HepG2 (cell line): ENCODE results near the gene RPP25L. TPM values are rescaled to one million over a fixed set of nuclear protein-coding genes. Genes with fewer than 3 reads are reported as not detected.
A peak's percentile ranks its signal among the peaks of the same experiment; 100 is the strongest.

Experiments
- BORCS8-MEF2B ChIP-seq: sonication (generic); formaldehyde crosslinking; IDR thresholded peaks from 2 replicates; pipeline ENCODE4 v1.8.0; 2022; ENCODE audit warnings: mild to moderate bottlenecking, missing genetic modification reagents
- CREM ChIP-seq, 2 experiments: sonication (generic) in 1 of 2; formaldehyde crosslinking in 1 of 2; IDR thresholded peaks; 2 replicates each; pipeline versions ENCODE4 v1.4.0 to v1.6.1; 2016 to 2020; ENCODE audit warnings: antibody characterized with exemption in 1 of 2, mild to moderate bottlenecking in 1 of 2, missing genetic modification reagents in 1 of 2
- EED ChIP-seq: sonication (generic); formaldehyde crosslinking; IDR thresholded peaks from 2 replicates; pipeline ENCODE4 v1.5.0; 2020; ENCODE audit warnings: mild to moderate bottlenecking, missing genetic modification reagents
- IRF2 ChIP-seq: IDR thresholded peaks from 2 replicates; pipeline ENCODE4 v1.6.1; 2018; ENCODE audit warnings: missing genetic modification reagents, missing compliant biosample characterization
- KDM2A ChIP-seq: sonication (generic); formaldehyde crosslinking; IDR thresholded peaks from 2 replicates; pipeline ENCODE4 v1.4.0; 2020; ENCODE audit warnings: low read depth, missing genetic modification reagents, borderline replicate concordance
- KMT2B ChIP-seq: IDR thresholded peaks from 2 replicates; pipeline ENCODE4 v1.6.1; 2016; ENCODE audit warnings: missing genetic modification reagents, missing compliant biosample characterization
- MLX ChIP-seq: IDR thresholded peaks from 2 replicates; pipeline ENCODE4 v1.6.1; 2016
- MTERF4 ChIP-seq: sonication (generic); formaldehyde crosslinking; IDR thresholded peaks from 2 replicates; pipeline ENCODE4 v1.8.0; 2023; ENCODE audit warnings: mild to moderate bottlenecking, missing genetic modification reagents
- NR2F1 ChIP-seq, 2 experiments: fragments of 450-650 bp in 1 of 2; formaldehyde crosslinking in 1 of 2; IDR thresholded peaks; 2 replicates each; pipeline versions ENCODE4 v1.5.0 to v1.6.1; 2016 to 2020; ENCODE audit warnings: mild to moderate bottlenecking in 1 of 2, missing compliant biosample characterization in 1 of 2, missing genetic modification reagents in 1 of 2, moderate library complexity in 1 of 2
- PCBP1 ChIP-seq: fragments of 200-400 bp; formaldehyde crosslinking; IDR thresholded peaks from 2 replicates; pipeline ENCODE4 v1.6.1; 2017; ENCODE audit warnings: mild to moderate bottlenecking, low read depth, low read length, borderline replicate concordance
- RAD21 ChIP-seq: fragments of 450-650 bp; formaldehyde crosslinking; IDR thresholded peaks from 2 replicates; pipeline ENCODE4 v1.5.0; 2020; ENCODE audit warnings: mild to moderate bottlenecking
- REPIN1 ChIP-seq: sonication (generic); formaldehyde crosslinking; IDR thresholded peaks from 2 replicates; pipeline ENCODE4 v1.8.0; 2022; ENCODE audit warnings: missing genetic modification reagents, low read depth, mild to moderate bottlenecking, borderline replicate concordance
- RFX1 ChIP-seq: fragments of 450-650 bp; IDR thresholded peaks from 2 replicates; pipeline ENCODE4 v1.6.1; 2017
- SMAD3 ChIP-seq: sonication (generic); formaldehyde crosslinking; IDR thresholded peaks from 2 replicates; pipeline ENCODE4 v1.4.0; 2020; ENCODE audit warnings: missing genetic modification reagents
- TBL1XR1 ChIP-seq: fragments of 150-350 bp; IDR thresholded peaks from 2 replicates; pipeline ENCODE4 v1.6.1; 2014; ENCODE audit warnings: borderline replicate concordance, low read length; ENCODE audit not compliant: partially characterized antibody
- TBP ChIP-seq: sonication (generic); formaldehyde crosslinking; IDR thresholded peaks from 2 replicates; pipeline ENCODE4 v1.5.0; 2020; ENCODE audit warnings: missing genetic modification reagents
- TEAD3 ChIP-seq: optimal IDR thresholded peaks from 2 replicates; pipeline ENCODE3; 2016; ENCODE audit warnings: borderline replicate concordance
- XRCC5 ChIP-seq: fragments of 200-400 bp; formaldehyde crosslinking; optimal IDR thresholded peaks from 2 replicates; pipeline ENCODE3; 2017; ENCODE audit warnings: mild to moderate bottlenecking, low read length
- YEATS2 ChIP-seq: sonication (generic); formaldehyde crosslinking; IDR thresholded peaks from 2 replicates; pipeline ENCODE4 v1.4.0; 2020; ENCODE audit warnings: missing genetic modification reagents, borderline replicate concordance
- ZBTB42 ChIP-seq: sonication (generic); formaldehyde crosslinking; IDR thresholded peaks from 2 replicates; pipeline ENCODE4 v1.5.0; 2020; ENCODE audit warnings: mild to moderate bottlenecking, missing genetic modification reagents
- ZC3H13 ChIP-seq: sonication (generic); formaldehyde crosslinking; IDR thresholded peaks from 2 replicates; pipeline ENCODE4 v1.8.1; 2023; ENCODE audit warnings: mild to moderate bottlenecking, missing genetic modification reagents, moderate library complexity
- ZGPAT ChIP-seq: IDR thresholded peaks from 2 replicates; pipeline ENCODE4 v1.6.1; 2016; ENCODE audit warnings: mild to moderate bottlenecking
- ZNF136 ChIP-seq: sonication (generic); formaldehyde crosslinking; IDR thresholded peaks from 2 replicates; pipeline ENCODE4 v1.8.1; 2022; ENCODE audit warnings: low read depth, mild to moderate bottlenecking, moderate library complexity, missing genetic modification reagents
- ZNF256 ChIP-seq: sonication (generic); formaldehyde crosslinking; conservative IDR thresholded peaks from 2 replicates; pipeline ENCODE4 v1.4.0; 2020; ENCODE audit warnings: missing genetic modification reagents
- ZNF350 ChIP-seq: sonication (generic); formaldehyde crosslinking; IDR thresholded peaks from 2 replicates; pipeline ENCODE4 v1.4.0; 2020; ENCODE audit warnings: mild to moderate bottlenecking, low read depth, missing genetic modification reagents, borderline replicate concordance
- ZNF709 ChIP-seq: sonication (generic); formaldehyde crosslinking; IDR thresholded peaks from 2 replicates; pipeline ENCODE4 v1.5.0; 2020; ENCODE audit warnings: mild to moderate bottlenecking, missing genetic modification reagents
- ZNF816 ChIP-seq: sonication (generic); formaldehyde crosslinking; IDR thresholded peaks from 2 replicates; pipeline ENCODE4 v1.8.0; 2022; ENCODE audit warnings: missing genetic modification reagents, mild to moderate bottlenecking, borderline replicate concordance
- ZSCAN29 ChIP-seq: sonication (generic); formaldehyde crosslinking; conservative IDR thresholded peaks from 2 replicates; pipeline ENCODE4 v1.4.0; 2020; ENCODE audit warnings: mild to moderate bottlenecking, missing genetic modification reagents
- polyA plus RNA-seq, 8 experiments: library from polyadenylated mRNA; depleted of rRNA in 3 of 8; stranded (reverse) in 7 of 8; unstranded in 1 of 8; fragments of >200 nt; fragmentation: Illumina TruSeq in 4 of 8; extraction: Trizol in 4 of 8; gene quantifications; 2 replicates each; pipeline versions ENCODE4 v1.2.1 to v1.2.3, GENCODE V29; 2011 to 2016; ENCODE audit warnings: low read depth in 4 of 8, missing spikeins in 1 of 8, mixed read lengths in 1 of 8; ENCODE audit not compliant: insufficient read depth in 1 of 8
- total RNA-seq, 5 experiments: library from RNA; depleted of rRNA; stranded (reverse); fragments of >200 nt; fragmentation: Illumina TruSeq; extraction: Trizol; gene quantifications; 2 replicates each; pipeline ENCODE4 v1.2.3, GENCODE V29; 2016; ENCODE audit warnings: low read depth in 1 of 5

Gene RPP25L
- total and polyA plus RNA-seq, 2 of the 13 experiments (the other 11 are each of a cell fraction or from before 2014, with no cell fraction given), result 24.5 to 27.3 TPM

- TF ChIP-seq CREM (IDR thresholded peaks at IDR 0.05), result no peak
- TF ChIP-seq CREM (CRISPR knock-in tag; IDR thresholded peaks at IDR 0.05), result no peak
- no peak for TF ChIP-seq ZNF709 (CRISPR knock-in tag)
- TF ChIP-seq REPIN1 (CRISPR knock-in tag), result peak; percentile 48; the same call in 1 of the 2 replicates
- no peak for TF ChIP-seq RFX1
- TF ChIP-seq NR2F1 (CRISPR knock-in tag; IDR thresholded peaks at IDR 0.05), result no peak
- TF ChIP-seq EED (CRISPR knock-in tag), result no peak
- TF ChIP-seq ZNF136 (CRISPR knock-in tag), result no peak
- TF ChIP-seq ZSCAN29, result no peak
- TF ChIP-seq RAD21, result peak; percentile 72
- TF ChIP-seq MTERF4 (CRISPR knock-in tag), result no peak
- TF ChIP-seq ZNF350 (CRISPR knock-in tag), result no peak
- TF ChIP-seq KDM2A, result 0 out of 2 replicates have a peak, but pooled peaks have one; percentile 34
- no peak for TF ChIP-seq ZNF816
- no peak for TF ChIP-seq PCBP1
- TF ChIP-seq YEATS2 (CRISPR knock-in tag), result peak; percentile 44; the same call in 1 of the 2 replicates
- no peak for TF ChIP-seq ZGPAT (CRISPR knock-in tag)
- TF ChIP-seq IRF2 (CRISPR knock-in tag), result 0 out of 2 replicates have a peak, but pooled peaks have one; percentile 24
- TF ChIP-seq MLX (CRISPR knock-in tag), result no peak
- TF ChIP-seq ZNF256 (CRISPR knock-in tag), result no peak
- TF ChIP-seq BORCS8-MEF2B (CRISPR knock-in tag), result no peak
- no peak for TF ChIP-seq ZC3H13 (CRISPR knock-in tag)
- TF ChIP-seq TBL1XR1, result no peak
- no peak for TF ChIP-seq ZBTB42 (CRISPR knock-in tag)
- no peak for TF ChIP-seq KMT2B (CRISPR knock-in tag)
- TF ChIP-seq SMAD3 (CRISPR knock-in tag), result no peak
- TF ChIP-seq XRCC5, result peak; percentile 64
- peak; percentile 28 for TF ChIP-seq TEAD3
- TF ChIP-seq TBP (CRISPR knock-in tag), result no peak
These were observed 8.2 kb downstream of the RPP25L start (continued) for GRCh38 chr9:34603610-34604231.
